GM18498 (cell line): ENCODE results near the gene PLEKHA7.
"Not testable (repeated sequence)": the region's sequence is repeated elsewhere in the genome, so short reads cannot be mapped to it uniquely, and the experiment has no call there.

ENCODE experiments used
- ATAC-seq: cut with Tn5 transposase; IDR thresholded peaks from one replicate; pipeline ENCODE4 v1.9.1; 2021; ENCODE audit warnings: mild to moderate bottlenecking, moderate library complexity; ENCODE audit not compliant: unreplicated experiment

The PLEKHA7 gene

GRCh38 chr11:16883174-16883573, 131.0 kb downstream of the PLEKHA7 start:
- no peak for ATAC-seq

- peak; percentile 68 for ATAC-seq
Measured at GRCh38 chr11:16881766-16882165, 132.4 kb downstream of the PLEKHA7 start.

- ATAC-seq, result peak; percentile 51
Measured at GRCh38 chr11:16881074-16881709, 133.0 kb downstream of the PLEKHA7 start.

- ATAC-seq, result no peak
Measured at GRCh38 chr11:16880184-16880801, 133.9 kb downstream of the PLEKHA7 start.

GRCh38 chr11:16879690-16880089, 134.5 kb downstream of the PLEKHA7 start:
- no peak for ATAC-seq

GRCh38 chr11:16876837-16877236, 137.4 kb downstream of the PLEKHA7 start:
- no peak for ATAC-seq

- ATAC-seq, result no peak
Measured at GRCh38 chr11:16876053-16876752, 138.0 kb downstream of the PLEKHA7 start.

GRCh38 chr11:16874275-16874975, 139.8 kb downstream of the PLEKHA7 start:
- no peak for ATAC-seq

GRCh38 chr11:16873289-16873688, 140.9 kb downstream of the PLEKHA7 start:
- no peak for ATAC-seq

- ATAC-seq, result no peak
Measured at GRCh38 chr11:16871368-16871767, 142.8 kb downstream of the PLEKHA7 start.

- ATAC-seq, result no peak
Measured at GRCh38 chr11:16867097-16867496, 147.1 kb downstream of the PLEKHA7 start.

- ATAC-seq, result not testable (repeated sequence)
Measured at GRCh38 chr11:16864428-16864827, 149.8 kb downstream of the PLEKHA7 start.

- ATAC-seq, result no peak
Measured at GRCh38 chr11:16863389-16863788, 150.8 kb downstream of the PLEKHA7 start.

GRCh38 chr11:16862726-16863125, 151.5 kb downstream of the PLEKHA7 start:
- ATAC-seq, result no peak

GRCh38 chr11:16861862-16862261, 152.4 kb downstream of the PLEKHA7 start:
- no peak for ATAC-seq

GRCh38 chr11:16860617-16861016, 153.6 kb downstream of the PLEKHA7 start:
- ATAC-seq, result no peak

GRCh38 chr11:16859651-16860050, 154.6 kb downstream of the PLEKHA7 start:
- ATAC-seq, result no peak

- ATAC-seq, result no peak
Measured at GRCh38 chr11:16857186-16857585, 157.0 kb downstream of the PLEKHA7 start.

GRCh38 chr11:16856022-16856471, 158.2 kb downstream of the PLEKHA7 start:
- ATAC-seq, result no peak

GRCh38 chr11:16854979-16855378, 159.2 kb downstream of the PLEKHA7 start:
- no peak for ATAC-seq

- no peak for ATAC-seq
Measured at GRCh38 chr11:16853859-16854258, 160.4 kb downstream of the PLEKHA7 start.
